Measurements from ENCODE around the gene CEP44.

GRCh38 chr4:174265916-174266315 is 17.8 kb upstream of the CEP44 start:
- TF ChIP-seq CTCF (IDR thresholded peaks at IDR 0.05; ENCODE audit: low read length), result no peak
- TF ChIP-seq EZH2phosphoT487 (IDR thresholded peaks at IDR 0.05; ENCODE audit: low read length), result no peak
- TF ChIP-seq EZH2 (optimal IDR thresholded peaks at IDR 0.05; ENCODE audit: low read depth, low read length), result no peak

All from MM.1S (cell line).